ENCODE measurements around the gene LCOR.
"Not testable (repeated sequence)": the region's sequence is repeated elsewhere in the genome, so short reads cannot be mapped to it uniquely, and the experiment has no call there.

The LCOR gene

GRCh38 chr10:96831867-96832720, at the start of gene LCOR:
TSS of gene LCOR (plus strand) at chr10:96832298. CDS start at chr10:96949058, 116,760 bp downstream.
- DNase-seq (ENCODE audit: low read depth in 1 of 2, low spot score in 1 of 2) = peak; percentile 66 to 73

DNA sequence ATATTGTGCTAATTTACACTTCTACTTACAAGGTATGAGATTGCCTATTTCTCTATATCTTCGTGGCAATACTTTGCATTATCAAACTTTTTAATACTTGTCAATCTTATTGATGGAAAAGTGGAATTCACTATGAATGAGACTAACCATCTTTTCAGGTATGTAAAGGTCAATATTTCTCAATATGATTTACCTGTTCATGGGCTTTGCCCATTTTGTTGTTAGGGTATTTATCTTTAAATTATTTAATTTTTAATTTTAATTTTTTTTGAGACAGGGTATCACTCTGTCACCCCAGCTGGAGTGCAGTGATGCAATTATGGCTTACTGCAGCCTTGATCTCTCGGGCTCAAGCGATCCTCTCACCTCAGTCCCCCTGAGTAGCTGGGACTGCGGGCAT, 47.8 kb upstream of the LCOR start:
- no peak for DNase-seq (ENCODE audit: low read depth in 1 of 2, low spot score in 1 of 2)

GRCh38 chr10:96789571-96790108, 42.5 kb upstream of the LCOR start:
- no peak for DNase-seq (ENCODE audit: low read depth in 1 of 2, low spot score in 1 of 2)

DNA sequence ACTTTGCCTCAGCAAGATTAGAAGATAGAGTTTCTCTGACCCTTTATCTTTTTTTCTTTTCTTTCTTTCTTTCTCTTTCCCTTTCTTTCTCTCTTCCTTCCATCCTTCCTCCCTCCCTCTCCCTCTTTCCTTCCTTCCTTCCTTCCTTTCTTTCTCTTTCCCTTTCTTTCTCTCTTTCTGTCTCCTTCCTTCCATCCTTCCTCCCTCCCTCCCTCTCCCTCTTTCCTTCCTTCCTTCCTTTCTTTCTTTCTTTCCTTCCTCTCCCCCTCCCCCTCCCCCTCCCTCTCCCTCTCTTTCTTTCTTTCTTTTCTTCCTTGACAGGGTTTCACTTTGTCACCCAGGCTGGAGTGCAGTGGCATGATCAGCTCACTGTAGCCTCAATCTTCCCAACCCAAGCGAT, 40.2 kb upstream of the LCOR start:
- DNase-seq (ENCODE audit: low read depth in 1 of 2, low spot score in 1 of 2) = no peak

GRCh38 chr10:96794836-96795733, 37.0 kb upstream of the LCOR start:
- DNase-seq (ENCODE audit: low read depth in 1 of 2, low spot score in 1 of 2) = no peak

- no peak for DNase-seq (ENCODE audit: low read depth in 1 of 2, low spot score in 1 of 2)
These were observed 34.6 kb upstream of the LCOR start for GRCh38 chr10:96797485-96797884.

DNA sequence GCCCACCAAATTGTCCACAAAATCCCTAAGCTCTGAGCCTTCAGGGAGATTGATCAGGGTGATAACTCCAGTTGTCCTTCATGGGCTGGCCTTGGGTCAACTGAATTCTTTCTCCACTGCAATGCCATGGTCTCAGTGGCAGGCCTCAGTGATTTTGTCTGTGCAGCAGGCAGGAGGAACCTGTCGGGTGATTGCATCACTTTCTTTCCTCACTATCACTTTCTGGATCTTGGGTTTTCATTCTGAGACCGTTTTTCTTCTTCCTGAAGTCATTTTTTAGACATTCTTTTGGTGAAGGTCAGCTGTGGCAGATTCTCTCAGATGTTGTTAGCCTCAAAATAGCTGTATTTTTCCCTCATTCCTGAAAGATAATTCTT, 28.8 kb upstream of the LCOR start:
- no peak for DNase-seq (ENCODE audit: low read depth in 1 of 2, low spot score in 1 of 2)

DNA sequence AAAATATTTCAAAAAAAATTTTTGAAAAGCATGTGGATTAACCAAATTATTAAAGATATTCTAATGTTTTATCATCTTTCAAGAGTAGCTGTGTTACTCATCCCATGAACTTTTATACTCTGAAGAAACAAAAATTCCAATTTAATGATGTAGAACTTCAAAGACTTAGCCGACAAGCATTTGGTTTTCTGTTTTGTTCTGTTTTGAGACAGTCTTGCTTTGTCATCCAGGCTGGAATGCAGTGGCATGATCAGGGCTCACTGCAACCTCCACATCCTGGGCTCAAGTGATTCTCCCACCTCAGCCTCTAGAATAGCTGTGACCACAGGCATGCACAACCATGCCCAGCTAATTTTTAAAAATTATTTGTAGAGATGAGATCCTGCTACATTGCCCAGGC, 17.8 kb upstream of the LCOR start:
- no peak for DNase-seq (ENCODE audit: low read depth in 1 of 2, low spot score in 1 of 2)

DNA sequence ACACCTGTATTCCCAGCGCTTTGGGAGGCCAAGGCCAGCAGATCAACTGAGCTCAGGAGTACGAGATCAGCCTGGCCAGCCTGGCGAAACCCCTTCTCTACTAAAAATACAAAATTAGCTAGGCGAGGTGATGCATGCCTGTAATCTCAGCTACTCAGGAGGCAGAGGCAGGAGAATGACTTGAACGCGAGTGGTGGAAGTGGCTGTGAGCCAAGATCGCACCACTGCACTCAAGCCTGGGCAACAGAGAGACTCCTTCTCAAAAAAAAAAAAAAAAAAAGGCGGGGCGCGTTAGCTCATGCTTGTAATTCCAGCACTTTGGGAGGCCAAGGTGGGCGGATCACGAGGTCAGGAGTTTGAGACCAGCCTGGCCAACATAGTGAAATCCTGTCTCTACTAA, 13.1 kb upstream of the LCOR start:
- DNase-seq (ENCODE audit: low read depth in 1 of 2, low spot score in 1 of 2) = not testable (repeated sequence)

DNA sequence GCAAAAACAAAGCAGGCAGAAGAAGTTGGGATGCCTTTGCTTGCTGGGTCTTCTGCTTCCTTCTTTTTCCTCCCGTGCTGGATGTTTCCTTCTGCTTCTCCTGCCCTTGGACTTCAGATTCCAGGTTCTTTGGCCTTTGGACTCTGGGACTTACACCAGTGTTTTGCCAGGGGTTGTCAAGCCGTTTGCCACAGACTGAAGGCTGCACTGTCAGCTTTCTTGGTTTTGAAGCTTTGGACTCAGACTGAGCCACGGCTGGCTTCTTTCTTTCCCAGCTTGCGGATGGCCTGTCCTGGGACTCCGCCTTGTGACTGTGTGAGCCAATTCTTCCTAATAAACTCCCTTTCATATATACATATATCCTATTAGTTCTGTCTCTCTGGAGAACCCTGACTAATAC, 11.3 kb upstream of the LCOR start:
- DNase-seq (ENCODE audit: low read depth in 1 of 2, low spot score in 1 of 2) = no peak

DNA sequence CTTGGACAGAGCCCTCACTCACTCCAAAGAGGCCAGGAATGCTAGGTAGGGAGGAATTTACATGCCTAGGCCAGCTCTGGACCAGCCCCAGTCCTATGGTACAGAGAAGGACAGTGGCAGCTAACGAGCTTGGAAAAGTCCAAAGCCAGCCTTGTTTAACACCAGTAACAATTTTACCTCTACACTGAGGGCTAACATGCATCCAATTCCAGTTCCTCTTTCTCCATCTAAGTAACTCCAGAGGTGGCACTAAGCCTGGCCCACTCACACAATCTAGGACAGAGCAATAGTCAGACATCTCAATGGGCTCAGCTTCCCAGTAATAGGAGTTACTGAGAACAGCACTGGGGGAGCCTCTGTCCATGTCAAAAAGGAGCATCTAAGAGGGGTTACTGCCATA, 5.7 kb upstream of the LCOR start:
- DNase-seq (ENCODE audit: low read depth in 1 of 2, low spot score in 1 of 2) = no peak

DNA sequence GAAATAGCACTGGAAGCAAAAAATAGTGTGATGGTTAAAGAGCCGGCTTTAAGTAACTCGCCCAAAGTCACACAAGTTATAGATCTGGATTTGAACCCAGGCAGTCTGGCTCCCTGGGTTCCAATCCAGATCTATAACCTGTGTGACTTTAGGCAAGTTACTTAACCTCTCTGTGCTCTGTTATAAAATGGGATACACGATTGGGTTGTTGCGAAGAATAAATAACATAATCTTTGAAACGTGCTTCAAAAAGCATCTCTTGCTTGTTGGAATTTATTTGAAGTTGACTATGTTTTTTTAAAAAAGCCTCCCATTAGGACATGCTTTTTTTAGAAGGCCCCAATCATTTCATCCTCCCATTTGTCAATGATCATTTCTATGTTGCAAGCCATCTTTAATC, 3.5 kb upstream of the LCOR start:
- no peak for DNase-seq (ENCODE audit: low read depth in 1 of 2, low spot score in 1 of 2)

DNA sequence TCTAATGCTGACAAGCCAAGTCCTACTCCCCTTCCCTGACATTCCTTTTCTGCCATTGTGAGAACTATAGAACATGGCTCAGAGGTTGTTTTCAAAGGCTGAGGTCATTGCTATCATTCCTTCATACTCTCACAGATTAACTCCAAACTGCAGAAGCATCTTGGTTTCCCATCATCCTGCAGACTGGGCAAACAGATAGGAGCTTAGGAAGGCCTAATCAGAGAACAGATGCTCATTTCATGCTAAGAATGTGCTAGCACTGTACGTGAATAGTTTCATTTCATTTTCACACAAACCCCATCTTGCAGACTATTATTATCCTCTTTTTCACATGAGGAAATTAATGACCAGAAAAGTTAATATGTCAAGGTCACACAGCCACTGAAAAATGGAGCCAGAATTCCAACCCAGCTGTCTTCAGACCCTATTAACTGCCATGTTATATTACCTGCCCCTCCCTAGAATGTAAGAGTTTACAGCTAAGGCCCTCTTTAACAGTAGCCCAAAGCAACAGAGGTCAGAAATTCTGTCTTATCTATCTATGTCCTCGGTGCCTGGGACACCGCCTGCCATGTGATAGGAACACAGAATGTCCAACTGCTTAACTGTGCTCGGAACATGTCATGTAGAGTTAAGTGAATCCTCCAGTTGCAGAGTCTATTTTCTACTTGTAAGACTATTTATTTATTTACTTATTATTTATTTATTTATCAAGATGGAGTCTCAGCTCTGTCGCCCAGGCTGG, 2.9 kb upstream of the LCOR start:
- no peak for DNase-seq (ENCODE audit: low read depth in 1 of 2, low spot score in 1 of 2)

GRCh38 chr10:96830511-96831199, 1.4 kb upstream of the LCOR start:
- peak; percentile 54 to 58 for DNase-seq (ENCODE audit: low read depth in 1 of 2, low spot score in 1 of 2)

DNA sequence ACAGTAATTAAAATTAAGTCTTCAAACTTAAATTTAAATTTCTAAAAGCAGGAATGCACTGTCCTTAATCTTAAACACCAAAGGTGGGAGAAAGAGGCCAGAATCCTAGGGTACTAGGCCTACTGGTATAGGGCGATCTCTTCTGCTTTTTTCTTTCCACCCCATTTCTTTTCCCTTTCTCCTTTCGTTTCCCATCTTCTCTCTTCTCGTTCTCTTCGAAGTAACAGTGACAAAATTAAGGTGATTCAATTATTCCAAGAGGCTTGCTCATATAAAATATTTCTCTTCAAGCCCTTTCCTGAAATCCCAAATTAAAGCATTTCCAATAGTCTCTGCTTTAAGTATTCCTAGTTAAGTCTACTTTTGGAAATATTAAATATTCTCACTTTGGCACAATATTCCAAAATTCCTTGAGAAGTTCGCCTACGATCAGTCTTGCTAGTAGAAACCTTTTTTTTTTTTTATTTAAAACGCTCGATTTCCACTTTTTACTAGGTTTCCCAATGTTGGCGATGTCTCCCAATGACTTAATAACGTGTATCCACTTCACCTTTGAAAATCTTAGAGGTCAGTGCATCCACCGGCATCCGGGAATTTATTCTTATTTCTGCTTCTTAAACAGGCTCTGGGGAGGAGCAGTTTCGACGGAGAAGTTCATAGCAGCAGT, 765 bp upstream of the LCOR start:
- no peak for DNase-seq (ENCODE audit: low read depth in 1 of 2, low spot score in 1 of 2)

GRCh38 chr10:96832721-96833219, 672 bp downstream of the LCOR start:
- DNase-seq (ENCODE audit: low read depth in 1 of 2, low spot score in 1 of 2) = peak; percentile 82 to 83

- no peak for DNase-seq (ENCODE audit: low read depth in 1 of 2, low spot score in 1 of 2)
These were observed 1.3 kb downstream of the LCOR start for GRCh38 chr10:96833220-96834001.

GRCh38 chr10:96834120-96834519, 2.0 kb downstream of the LCOR start:
- DNase-seq (ENCODE audit: low read depth in 1 of 2, low spot score in 1 of 2) = no peak

- DNase-seq (ENCODE audit: low read depth in 1 of 2, low spot score in 1 of 2) = no peak
These were observed 3.8 kb downstream of the LCOR start for GRCh38 chr10:96835899-96836298.
